ENCODE results near the gene DCXR.

DNA sequence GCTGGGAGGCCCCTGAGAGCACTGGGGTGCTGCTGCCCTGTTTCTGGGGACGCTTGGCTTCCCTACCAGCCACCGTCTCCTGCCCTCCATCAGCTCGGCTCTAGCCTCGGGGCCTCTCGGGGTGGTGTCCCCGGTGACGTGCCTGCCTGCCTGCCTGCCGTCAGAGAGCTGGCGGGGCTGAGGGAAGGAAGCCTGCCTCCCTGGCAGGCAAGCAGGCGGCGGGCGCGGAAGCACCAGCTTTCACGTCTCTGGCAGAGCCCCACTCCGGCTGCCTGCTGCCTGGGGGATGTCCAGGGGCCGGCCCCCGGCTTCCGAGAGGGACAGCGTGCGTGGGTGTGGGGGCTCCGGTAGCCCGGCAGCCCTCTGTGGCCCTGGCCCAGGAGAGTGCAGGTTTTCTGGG lies 24.2 kb downstream of the DCXR start:
- no peak for TF ChIP-seq SUZ12 (IDR thresholded peaks at IDR 0.05; ENCODE audit: extremely low read depth, insufficient read depth, insufficient read length)
- TF ChIP-seq ZNF274 (IDR thresholded peaks at IDR 0.05; ENCODE audit: low read depth, low read length) = no peak
- TF ChIP-seq YY1 (IDR thresholded peaks at IDR 0.05; ENCODE audit: insufficient read depth, insufficient read length) = no peak

Data from NT2/D1 (cell line).